H1 (cell line): ENCODE measurements around the gene POLDIP2. TPM values are rescaled to one million over a fixed set of nuclear protein-coding genes. Genes with fewer than 3 reads are reported as not detected.

Source experiments
- CTCF ChIA-PET: fragments of 300-600 bp; sonication (Branson Sonifier 250); formaldehyde crosslinking; loops from one replicate; lab custom pipeline; 2021; ENCODE audit not compliant: partially characterized antibody; lab: Charles Lee
- POLR2A ChIA-PET: fragments of 300-600 bp; sonication (Branson Sonifier 250); formaldehyde crosslinking; loops from one replicate; lab custom pipeline; 2021; ENCODE audit warnings: inconsistent platforms; ENCODE audit not compliant: partially characterized antibody; lab: Charles Lee
- DNase-seq, 2 experiments: peaks; one replicate each; pipeline versions ENCODE4 v3.0.0 to v3.0.0-alpha.2; 2010 to 2022; ENCODE audit warnings: low spot score in 2 of 2, low read depth in 1 of 2, mixed read lengths in 1 of 2
- FAIRE-seq: peaks from 2 replicates; lab custom pipeline; 2011; peaks lifted over from hg19 to GRCh38; lab: Jason Lieb, UNC
- H2AFZ ChIP-seq: 2 replicates; pipeline ENCODE4 v1.8.1; 2012; ENCODE audit warnings: low read length, inconsistent platforms
- H2AK5ac ChIP-seq: 2 replicates; pipeline ENCODE4 v1.6.1; 2013; ENCODE audit warnings: low read depth, low read length
- H2BK120ac ChIP-seq: replicated peaks from 2 replicates; pipeline ENCODE3; 2013; ENCODE audit warnings: low read depth, low read length, inconsistent platforms
- H2BK12ac ChIP-seq: 2 replicates; pipeline ENCODE4 v1.6.1; 2013; ENCODE audit warnings: low read depth, low read length
- H2BK15ac ChIP-seq: 2 replicates; pipeline ENCODE4 v1.6.1; 2013; ENCODE audit warnings: low read length
- H2BK20ac ChIP-seq: 2 replicates; pipeline ENCODE4 v1.6.1; 2013; ENCODE audit warnings: low read length
- H2BK5ac ChIP-seq: 2 replicates; pipeline ENCODE4 v1.6.1; 2013; ENCODE audit warnings: low read depth, low read length
- H3K14ac ChIP-seq: 2 replicates; pipeline ENCODE4 v1.6.1; 2013; ENCODE audit warnings: inconsistent platforms; ENCODE audit not compliant: insufficient read length
- H3K18ac ChIP-seq: 2 replicates; pipeline ENCODE4 v1.6.1; 2013; ENCODE audit warnings: low read length; ENCODE audit errors: extremely low read depth
- H3K23ac ChIP-seq: 2 replicates; pipeline ENCODE4 v1.6.1; 2013; ENCODE audit warnings: inconsistent platforms; ENCODE audit not compliant: insufficient read length
- H3K23me2 ChIP-seq: 2 replicates; pipeline ENCODE4 v1.6.1; 2013; ENCODE audit warnings: low read depth, low read length
- H3K27ac ChIP-seq: 2 replicates; pipeline ENCODE4 v1.6.1; 2011; ENCODE audit warnings: low read depth, low read length, inconsistent platforms
- H3K27me3 ChIP-seq, 4 experiments: replicated peaks in 1 of 4; 1 replicate in 1 of 4; 2 replicates in 3 of 4; pipeline versions ENCODE4 v1.6.1 to v1.8.1; 2011 to 2013; ENCODE audit warnings: low read length in 3 of 4, mild to moderate bottlenecking in 3 of 4, inconsistent platforms in 2 of 4, mixed read lengths in 2 of 4, moderate library complexity in 1 of 4; ENCODE audit not compliant: control insufficient read depth in 3 of 4, insufficient read depth in 3 of 4; ENCODE audit errors: extremely low read depth in 1 of 4
- H3K36me3 ChIP-seq, 4 experiments: 2 replicates each; pipeline versions ENCODE4 v1.6.1 to v1.8.1; 2011 to 2013; ENCODE audit warnings: mild to moderate bottlenecking in 4 of 4, low read length in 3 of 4, moderate library complexity in 2 of 4, control low read depth in 1 of 4, inconsistent platforms in 1 of 4; ENCODE audit not compliant: insufficient read depth in 4 of 4, control insufficient read depth in 2 of 4
- H3K4ac ChIP-seq: replicated peaks from 2 replicates; pipeline ENCODE3; 2013; ENCODE audit warnings: low read length, low read depth, mixed read lengths, inconsistent platforms; ENCODE audit not compliant: insufficient read length
- H3K4me1 ChIP-seq, 4 experiments: replicated peaks in 1 of 4; 1 replicate in 1 of 4; 2 replicates in 3 of 4; pipeline versions ENCODE4 v1.6.1 to v1.8.1; 2011 to 2013; ENCODE audit warnings: low read length in 3 of 4, inconsistent platforms in 2 of 4, mixed read lengths in 1 of 4; ENCODE audit not compliant: insufficient read depth in 4 of 4, control insufficient read depth in 3 of 4
- H3K4me2 ChIP-seq, 2 experiments: 2 replicates each; pipeline versions ENCODE4 v1.6.1 to v1.8.1; 2011 to 2013; ENCODE audit warnings: low read depth in 2 of 2, low read length in 2 of 2, control low read depth in 1 of 2, inconsistent platforms in 1 of 2, mild to moderate bottlenecking in 1 of 2; ENCODE audit not compliant: insufficient read depth in 1 of 2
- H3K4me3 ChIP-seq, 4 experiments: fragments of 200-600, 300-600 bp in 1 of 4; sonication (generic), shearing (Covaris generic), sonication (Bioruptor Twin) in 1 of 4; 2 replicates each; pipeline versions ENCODE4 v1.5.1 to v1.8.1; 2011 to 2016; ENCODE audit warnings: low read length in 4 of 4, low read depth in 3 of 4, control low read depth in 2 of 4, inconsistent platforms in 2 of 4, mild to moderate bottlenecking in 2 of 4, mixed read lengths in 1 of 4, moderate library complexity in 1 of 4; ENCODE audit not compliant: insufficient read depth in 2 of 4; ENCODE audit errors: extremely low read depth in 1 of 4
- H3K56ac ChIP-seq: replicated peaks from 2 replicates; pipeline ENCODE3; 2013; ENCODE audit warnings: low read depth, mild to moderate bottlenecking, mixed read lengths, low read length, inconsistent platforms; ENCODE audit not compliant: insufficient read length
- H3K79me1 ChIP-seq: 2 replicates; pipeline ENCODE4 v1.6.1; 2013; ENCODE audit warnings: low read depth, low read length, control low read depth
- H3K79me2 ChIP-seq, 2 experiments: 2 replicates each; pipeline versions ENCODE4 v1.6.1 to v1.8.1; 2012 to 2013; ENCODE audit warnings: low read length in 2 of 2, mild to moderate bottlenecking in 2 of 2, inconsistent platforms in 1 of 2; ENCODE audit not compliant: insufficient read depth in 2 of 2, control insufficient read depth in 1 of 2
- H3K9ac ChIP-seq, 4 experiments: replicated peaks in 1 of 4; 1 replicate in 1 of 4; 2 replicates in 3 of 4; pipeline versions ENCODE4 v1.6.1 to v1.8.1; 2011 to 2013; ENCODE audit warnings: low read depth in 3 of 4, low read length in 3 of 4, control low read depth in 2 of 4, mild to moderate bottlenecking in 2 of 4, moderate library complexity in 2 of 4, inconsistent platforms in 1 of 4; ENCODE audit errors: extremely low read depth in 1 of 4
- H3K9me3 ChIP-seq, 2 experiments: 2 replicates each; pipeline versions ENCODE4 v1.6.1 to v1.8.1; 2012 to 2013; ENCODE audit warnings: mild to moderate bottlenecking in 2 of 2, moderate library complexity in 2 of 2, control low read depth in 1 of 2, inconsistent platforms in 1 of 2, low read depth in 1 of 2, low read length in 1 of 2, mixed read lengths in 1 of 2; ENCODE audit not compliant: insufficient read depth in 2 of 2
- H4K20me1 ChIP-seq, 2 experiments: replicated peaks in 1 of 2; 2 replicates each; pipeline versions ENCODE3 to v1.8.1; 2011 to 2013; ENCODE audit warnings: inconsistent platforms in 2 of 2, low read length in 2 of 2, mild to moderate bottlenecking in 1 of 2; ENCODE audit not compliant: insufficient read depth in 2 of 2, control insufficient read depth in 1 of 2
- H4K5ac ChIP-seq: 2 replicates; pipeline ENCODE4 v1.6.1; 2013; ENCODE audit warnings: low read length, low read depth, mixed read lengths, inconsistent platforms; ENCODE audit not compliant: insufficient read length
- H4K8ac ChIP-seq: 2 replicates; pipeline ENCODE4 v1.8.0; 2013; ENCODE audit warnings: mild to moderate bottlenecking, moderate library complexity, low read length, inconsistent platforms; ENCODE audit not compliant: insufficient read depth; ENCODE audit errors: extremely low read depth
- H4K91ac ChIP-seq: replicated peaks from 2 replicates; pipeline ENCODE3; 2013; ENCODE audit warnings: low read length, mixed read lengths, inconsistent platforms; ENCODE audit not compliant: insufficient read length
- BRCA1 ChIP-seq: IDR thresholded peaks from 2 replicates; pipeline ENCODE4 v1.6.1; 2012; ENCODE audit warnings: low read depth, low read length, improper control_type of control experiment
- CBX5 ChIP-seq: fragments of 300-800, 300-1000 bp; sonication (generic); IDR thresholded peaks from 2 replicates; pipeline ENCODE4 v1.7.1; 2016; ENCODE audit warnings: antibody characterized with exemption, low read length, low read depth
- CHD1 ChIP-seq: IDR thresholded peaks from 2 replicates; pipeline ENCODE4 v1.6.1; 2012; ENCODE audit warnings: low read depth, low read length, improper control_type of control experiment
- CHD2 ChIP-seq: IDR thresholded peaks from 2 replicates; pipeline ENCODE4 v1.6.1; 2012; ENCODE audit warnings: low read length, improper control_type of control experiment
- CTBP2 ChIP-seq: IDR thresholded peaks from 2 replicates; pipeline ENCODE4 v1.7.0; 2011; ENCODE audit warnings: borderline replicate concordance, mild to moderate bottlenecking, moderate library complexity, mixed read lengths, low read length; ENCODE audit not compliant: insufficient read depth, insufficient read length
- HDAC6 ChIP-seq: IDR thresholded peaks from one replicate; pipeline ENCODE4 v1.7.1; 2012; ENCODE audit warnings: low read depth, mild to moderate bottlenecking, inconsistent platforms, low read length, moderate library complexity
- JUN ChIP-seq: IDR thresholded peaks from 2 replicates; pipeline ENCODE4 v1.6.1; 2011; ENCODE audit warnings: low read depth, mild to moderate bottlenecking, improper control_type of control experiment, low read length
- POLR2AphosphoS5 ChIP-seq: IDR thresholded peaks from 2 replicates; pipeline ENCODE4 v1.6.1; 2011; ENCODE audit warnings: low read depth, low read length
- RFX5 ChIP-seq: IDR thresholded peaks from 2 replicates; pipeline ENCODE4 v1.6.1; 2011; ENCODE audit warnings: low read depth, low read length, improper control_type of control experiment, borderline replicate concordance
- SAP30 ChIP-seq: fragments of 300-600 bp; sonication (generic); IDR thresholded peaks from 2 replicates; pipeline ENCODE4 v1.7.1; 2012; ENCODE audit warnings: low read length, moderate library complexity, mild to moderate bottlenecking, inconsistent platforms; ENCODE audit not compliant: insufficient read depth, insufficient replicate concordance
- SIX5 ChIP-seq: IDR thresholded peaks from 2 replicates; pipeline ENCODE4 v1.6.1; 2011; ENCODE audit warnings: mild to moderate bottlenecking, low read depth, low read length
- TBP ChIP-seq: IDR thresholded peaks from 2 replicates; pipeline ENCODE4 v1.6.1; 2011; ENCODE audit warnings: low read depth, low read length, improper control_type of control experiment
- YY1 ChIP-seq: IDR thresholded peaks from 2 replicates; pipeline ENCODE4 v1.6.1; 2011; ENCODE audit warnings: low read depth, mild to moderate bottlenecking, low read length
- WGBS, 2 experiments: shearing (Covaris generic) in 1 of 2; methylation state at CpG; one replicate each; pipeline versions ENCODE4 v1.1.6 to v1.1.7; 2013 to 2015; ENCODE audit warnings: low lambda C conversion rate in 2 of 2, mixed read lengths in 2 of 2, inconsistent platforms in 1 of 2, low coverage in 1 of 2, missing lambda C conversion rate in 1 of 2; ENCODE audit not compliant: insufficient replicate concordance in 2 of 2, insufficient coverage in 1 of 2, insufficient read length in 1 of 2; ENCODE audit errors: extremely low coverage in 1 of 2, missing lambda C conversion rate in 1 of 2; 5-methylcytosine and 5-hydroxymethylcytosine counted together
- polyA plus RNA-seq, 7 experiments: library from polyadenylated mRNA; depleted of rRNA in 3 of 7; stranded (reverse) in 5 of 7; unstranded in 2 of 7; fragments of >200 nt in 5 of 7; fragments of 200-250 nt in 2 of 7; gene quantifications; 1 replicate in 5 of 7; 2 replicates in 1 of 7; 4 replicates in 1 of 7; pipeline versions ENCODE4 v1.2.1 to v1.2.3, GENCODE V29; 2011 to 2013; ENCODE audit warnings: missing spikeins in 2 of 7, mixed read lengths in 2 of 7
- total RNA-seq: library from RNA; stranded (reverse); fragmentation: NEBNext Ultra II Directional; extraction: Animal tissue kit (Norgen Biotek cat#: 25700); gene quantifications from 2 replicates; pipeline ENCODE4 v1.2.1, GENCODE V29; 2021
- TF ChIP-seq, protein P1 (sequence below): IDR thresholded peaks from 2 replicates; pipeline ENCODE4 v1.6.1; 2011; ENCODE audit warnings: low read depth, mild to moderate bottlenecking, low read length; ENCODE audit not compliant: insufficient read depth

POLDIP2 gene
- total and polyA plus RNA-seq, 2 of the 8 experiments (the other 6 are each of a cell fraction or from before 2014, with no cell fraction given), result 74.0 to 76.1 TPM

DNA sequence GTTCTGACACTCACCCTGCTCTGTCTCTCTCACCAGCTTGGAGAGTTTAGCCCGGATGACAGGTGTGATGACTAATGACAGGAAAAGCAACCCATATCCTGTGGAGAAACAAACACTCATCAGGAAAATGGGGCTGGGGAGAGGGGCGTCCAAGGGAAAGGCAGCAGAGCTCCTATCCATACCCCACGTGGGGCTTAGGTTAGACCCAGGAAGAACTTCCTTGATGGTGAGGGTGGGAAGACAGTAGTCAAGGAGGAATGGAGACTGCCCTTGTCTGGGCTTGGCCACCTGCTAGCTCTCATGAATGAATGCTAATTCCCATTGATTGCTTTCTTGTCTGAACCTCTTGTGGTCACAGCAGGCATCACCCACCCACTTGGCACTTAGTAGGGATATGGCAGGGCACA, 44.9 kb upstream of the POLDIP2 start:
- Histone ChIP-seq H4K8ac (no peak overlapping the region), H2BK120ac (no peak overlapping the region), H3K79me1 (no peaks in the 10 kb centered on the region; the same call in 1 of the 2 replicates), H3K56ac (no peak overlapping the region), H2AFZ (no peak overlapping the region), H3K4ac (no peak overlapping the region), H3K79me2 (no peaks in the 10 kb centered on the region; a peak in 1 of 4 replicates), H3K9me3 (no peaks in the 10 kb centered on the region), H3K14ac (no peak overlapping the region), H4K5ac (no peak overlapping the region), H3K18ac (no peak overlapping the region), H3K27me3 (peaks cover 0 to 39% (median 15%) of the 10 kb centered on the region in 4 experiments; a peak in 5 of 7 replicates), H3K4me3 (no peak overlapping the region), H2BK12ac (no peak overlapping the region), H3K23ac (no peak overlapping the region), H3K4me2 (peak overlapping the region; percentile 5 to 37; a peak in 3 of 4 replicates), H2AK5ac (no peak overlapping the region), H2BK20ac (no peak overlapping the region), H3K23me2 (peaks cover 12% of the 10 kb centered on the region; the same call in 1 of the 2 replicates), H4K20me1 (no peaks in the 10 kb centered on the region), H3K9ac (no peak overlapping the region), H3K4me1 (peaks cover 23 to 49% (median 29%) of the 10 kb centered on the region in 4 experiments), H2BK15ac (no peak overlapping the region), H2BK5ac (no peak overlapping the region), H4K91ac (no peak overlapping the region), H3K36me3 (no peaks in the 10 kb centered on the region), H3K27ac (no peak overlapping the region)
- FAIRE-seq (peak; percentile 83), DNase-seq (peak in 1 of 2 experiments; percentile 64)
- ChIA-PET POLR2A (interaction anchor here (1.1 to 12.8 kb wide), 3 partner anchors 14 to 56 kb away, joined by 3 to 135 read pairs (median 4); no protein-coding TSS in a partner anchor), CTCF (interaction anchor here (0.6 to 4.5 kb wide), 6 partner anchors 15 to 146 kb away, joined by 3 to 28 read pairs (median 4); no protein-coding TSS in a partner anchor)
- 27% methylated on average over 3 of the region's 3 CpGs; no CpG with 5 or more reads in 1 of the 2 experiments for WGBS, 2 experiments
- TF ChIP-seq JUN, result no peak
- TF ChIP-seq SIX5, result no peak
- TF ChIP-seq, protein P1, sequence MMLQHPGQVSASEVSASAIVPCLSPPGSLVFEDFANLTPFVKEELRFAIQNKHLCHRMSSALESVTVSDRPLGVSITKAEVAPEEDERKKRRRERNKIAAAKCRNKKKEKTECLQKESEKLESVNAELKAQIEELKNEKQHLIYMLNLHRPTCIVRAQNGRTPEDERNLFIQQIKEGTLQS, result no peak
- peak; percentile 57; the same call in 1 of the 2 replicates for TF ChIP-seq YY1
- TF ChIP-seq HDAC6, result no peak
- TF ChIP-seq POLR2AphosphoS5, result peak; percentile 50; the same call in 1 of the 2 replicates
- TF ChIP-seq RFX5, result no peak
- no peak for TF ChIP-seq CBX5
- TF ChIP-seq BRCA1, result no peak
- TF ChIP-seq CHD2, result no peak
- no peak for TF ChIP-seq SAP30
- no peak for TF ChIP-seq CHD1
- TF ChIP-seq CTBP2, result peak; percentile 52
- no peak for TF ChIP-seq TBP
